Smooth muscle cell (in vitro differentiated cells): ENCODE data around the gene RBMS3. TPM values are rescaled to one million over a fixed set of nuclear protein-coding genes. Genes with fewer than 3 reads are reported as not detected.

Experiments used
- DNase-seq: peaks from one replicate; lab custom pipeline; 2025; ENCODE audit not compliant: unreplicated experiment; lab: John Stamatoyannopoulos, UW
- H2AFZ ChIP-seq: fragments of 200-600 bp; sonication (generic); 2 replicates; pipeline ENCODE4 v1.6.0; 2016; ENCODE audit warnings: antibody characterized with exemption, low read depth, mild to moderate bottlenecking
- H3F3A ChIP-seq: fragments of 200-600 bp; sonication (generic); 2 replicates; pipeline ENCODE4 v1.6.0; 2017; ENCODE audit warnings: antibody characterized with exemption, low read depth
- H3K27ac ChIP-seq: fragments of 200-600 bp; sonication (generic); 2 replicates; pipeline ENCODE4 v1.5.1; 2016; ENCODE audit warnings: low read depth, mild to moderate bottlenecking
- H3K27me3 ChIP-seq: fragments of 200-600 bp; sonication (generic); 2 replicates; pipeline ENCODE4 v1.6.1; 2016; ENCODE audit warnings: low read depth, mild to moderate bottlenecking
- H3K36me3 ChIP-seq: fragments of 200-600 bp; sonication (generic); 2 replicates; pipeline ENCODE4 v1.5.1; 2016; ENCODE audit warnings: low read depth
- H3K4me1 ChIP-seq: fragments of 200-600 bp; sonication (generic); 2 replicates; pipeline ENCODE4 v1.5.1; 2016; ENCODE audit warnings: low read depth
- H3K4me2 ChIP-seq: fragments of 200-600 bp; sonication (generic); 2 replicates; pipeline ENCODE4 v1.6.0; 2016; ENCODE audit warnings: mild to moderate bottlenecking
- H3K4me3 ChIP-seq: fragments of 200-600 bp; sonication (generic); 2 replicates; pipeline ENCODE4 v1.5.1; 2016; ENCODE audit warnings: mild to moderate bottlenecking
- H3K79me2 ChIP-seq: fragments of 200-600 bp; sonication (generic); 2 replicates; pipeline ENCODE4 v1.6.0; 2016; ENCODE audit warnings: low read depth, mild to moderate bottlenecking
- H3K9ac ChIP-seq: fragments of 200-600 bp; sonication (generic); 2 replicates; pipeline ENCODE4 v1.6.0; 2016; ENCODE audit warnings: low read depth
- H3K9me3 ChIP-seq: fragments of 200-600 bp; sonication (generic); replicated peaks from 2 replicates; pipeline ENCODE4 v1.5.1; 2016; ENCODE audit warnings: low read depth
- H4K20me1 ChIP-seq: fragments of 200-600 bp; sonication (generic); 2 replicates; pipeline ENCODE4 v1.6.0; 2016; ENCODE audit warnings: low read depth
- WGBS: methylation state at CpG from one replicate; pipeline ENCODE4 v1.1.7; 2016; ENCODE audit warnings: low lambda C conversion rate; 5-methylcytosine and 5-hydroxymethylcytosine counted together
- polyA plus RNA-seq: library from polyadenylated mRNA; unstranded; fragments of >200 nt; fragmentation: Nextera tagmentation; extraction: Ambion mirVana; gene quantifications from 2 replicates; pipeline ENCODE4 v1.2.1, GENCODE V29; 2016
- total RNA-seq: library from RNA; depleted of rRNA; stranded (reverse); fragments of >200 nt; gene quantifications from 2 replicates; pipeline ENCODE4 v1.2.3, GENCODE V29; 2014
- TF ChIP-seq, protein P1 (sequence below): fragments of 200-600 bp; sonication (generic); IDR thresholded peaks from 2 replicates; pipeline ENCODE4 v1.5.1; 2017; ENCODE audit warnings: borderline replicate concordance, mild to moderate bottlenecking, antibody characterized with exemption; ENCODE audit not compliant: insufficient read depth, poor library complexity, severe bottlenecking

Gene RBMS3
- total and polyA plus RNA-seq, 2 experiments from 2014 or later, result 42.9 to 50.6 TPM

- H3K4me3 ChIP-seq, result no peak overlapping the region
- no peaks in the 10 kb centered on the region for H3K36me3 ChIP-seq
- peaks cover 25% of the 10 kb centered on the region for H4K20me1 ChIP-seq
- WGBS, result 84% methylated on average over 3 of the region's 3 CpGs
- peaks cover 16% of the 10 kb centered on the region for H3K4me1 ChIP-seq
- no peak overlapping the region for H3K9ac ChIP-seq
- no peak overlapping the region for H3K4me2 ChIP-seq
- H2AFZ ChIP-seq, result no peak overlapping the region
- DNase-seq, result no peak
- H3K9me3 ChIP-seq, result no peaks in the 10 kb centered on the region
- no peak overlapping the region for H3K27ac ChIP-seq
- peaks cover 39% of the 10 kb centered on the region for H3K79me2 ChIP-seq
- H3F3A ChIP-seq, result no peaks in the 10 kb centered on the region
- TF ChIP-seq, protein P1, sequence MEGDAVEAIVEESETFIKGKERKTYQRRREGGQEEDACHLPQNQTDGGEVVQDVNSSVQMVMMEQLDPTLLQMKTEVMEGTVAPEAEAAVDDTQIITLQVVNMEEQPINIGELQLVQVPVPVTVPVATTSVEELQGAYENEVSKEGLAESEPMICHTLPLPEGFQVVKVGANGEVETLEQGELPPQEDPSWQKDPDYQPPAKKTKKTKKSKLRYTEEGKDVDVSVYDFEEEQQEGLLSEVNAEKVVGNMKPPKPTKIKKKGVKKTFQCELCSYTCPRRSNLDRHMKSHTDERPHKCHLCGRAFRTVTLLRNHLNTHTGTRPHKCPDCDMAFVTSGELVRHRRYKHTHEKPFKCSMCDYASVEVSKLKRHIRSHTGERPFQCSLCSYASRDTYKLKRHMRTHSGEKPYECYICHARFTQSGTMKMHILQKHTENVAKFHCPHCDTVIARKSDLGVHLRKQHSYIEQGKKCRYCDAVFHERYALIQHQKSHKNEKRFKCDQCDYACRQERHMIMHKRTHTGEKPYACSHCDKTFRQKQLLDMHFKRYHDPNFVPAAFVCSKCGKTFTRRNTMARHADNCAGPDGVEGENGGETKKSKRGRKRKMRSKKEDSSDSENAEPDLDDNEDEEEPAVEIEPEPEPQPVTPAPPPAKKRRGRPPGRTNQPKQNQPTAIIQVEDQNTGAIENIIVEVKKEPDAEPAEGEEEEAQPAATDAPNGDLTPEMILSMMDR, result no peak
- no peaks in the 10 kb centered on the region for H3K27me3 ChIP-seq
Observed at GRCh38 chr3:29478611-29479010, 197.7 kb downstream of the RBMS3 start.

- DNase-seq, result no peak
- TF ChIP-seq, protein P1, result no peak
- Histone ChIP-seq H3K4me3 (no peak overlapping the region), H3K36me3 (no peaks in the 10 kb centered on the region), H3K9me3 (no peaks in the 10 kb centered on the region), H2AFZ (no peak overlapping the region), H3K9ac (no peak overlapping the region), H3K27me3 (no peaks in the 10 kb centered on the region), H3K4me2 (no peak overlapping the region), H4K20me1 (peaks cover 6% of the 10 kb centered on the region), H3F3A (no peaks in the 10 kb centered on the region), H3K4me1 (peaks cover 4% of the 10 kb centered on the region), H3K27ac (no peak overlapping the region), H3K79me2 (peaks cover 54% of the 10 kb centered on the region)
- 96% methylated on average over 1 of the region's 1 CpG for WGBS
Observed at GRCh38 chr3:29481249-29481648, 200.4 kb downstream of the RBMS3 start.

- no peaks in the 10 kb centered on the region for H3F3A ChIP-seq
- no peak overlapping the region for H2AFZ ChIP-seq
- H3K79me2 ChIP-seq, result peaks cover 61% of the 10 kb centered on the region
- peaks cover 3% of the 10 kb centered on the region for H3K4me1 ChIP-seq
- no peak for DNase-seq
- TF ChIP-seq, protein P1, result no peak
- 100% methylated on average over 3 of the region's 3 CpGs for WGBS
- H3K36me3 ChIP-seq, result no peaks in the 10 kb centered on the region
- H3K9ac ChIP-seq, result no peak overlapping the region
- H4K20me1 ChIP-seq, result peaks cover 5% of the 10 kb centered on the region
- H3K4me3 ChIP-seq, result no peak overlapping the region
- no peaks in the 10 kb centered on the region for H3K9me3 ChIP-seq
- H3K27me3 ChIP-seq, result no peaks in the 10 kb centered on the region
- no peak overlapping the region for H3K27ac ChIP-seq
- H3K4me2 ChIP-seq, result no peak overlapping the region
Observed at GRCh38 chr3:29481969-29482767, 201.3 kb downstream of the RBMS3 start.

- 86% methylated on average over 2 of the region's 2 CpGs for WGBS
- H3K79me2 ChIP-seq, result peaks cover 40% of the 10 kb centered on the region
- H4K20me1 ChIP-seq, result no peaks in the 10 kb centered on the region
- H3K9me3 ChIP-seq, result no peaks in the 10 kb centered on the region
- DNase-seq, result no peak
- TF ChIP-seq, protein P1, result no peak
- no peaks in the 10 kb centered on the region for H3K27me3 ChIP-seq
- no peak overlapping the region for H3K4me2 ChIP-seq
- H3K4me1 ChIP-seq, result peaks cover 3% of the 10 kb centered on the region
- no peak overlapping the region for H3K9ac ChIP-seq
- H3K27ac ChIP-seq, result no peak overlapping the region
- no peak overlapping the region for H2AFZ ChIP-seq
- no peaks in the 10 kb centered on the region for H3K36me3 ChIP-seq
- H3F3A ChIP-seq, result no peaks in the 10 kb centered on the region
- H3K4me3 ChIP-seq, result no peak overlapping the region
Observed at GRCh38 chr3:29484633-29485032, 203.8 kb downstream of the RBMS3 start.
